Measurements from ENCODE around the gene CCS.
"Not testable (repeated sequence)": the region's sequence is repeated elsewhere in the genome, so short reads cannot be mapped to it uniquely, and the experiment has no call there.

Gene CCS

GRCh38 chr11:66586136-66586535, 6.8 kb upstream of the CCS start:
- Histone ChIP-seq H3K27ac (no peak overlapping the region), H3K4me3 (no peak overlapping the region)

GRCh38 chr11:66589315-66589714, 3.7 kb upstream of the CCS start:
- H3K4me3 ChIP-seq, result not testable (repeated sequence)

DNA sequence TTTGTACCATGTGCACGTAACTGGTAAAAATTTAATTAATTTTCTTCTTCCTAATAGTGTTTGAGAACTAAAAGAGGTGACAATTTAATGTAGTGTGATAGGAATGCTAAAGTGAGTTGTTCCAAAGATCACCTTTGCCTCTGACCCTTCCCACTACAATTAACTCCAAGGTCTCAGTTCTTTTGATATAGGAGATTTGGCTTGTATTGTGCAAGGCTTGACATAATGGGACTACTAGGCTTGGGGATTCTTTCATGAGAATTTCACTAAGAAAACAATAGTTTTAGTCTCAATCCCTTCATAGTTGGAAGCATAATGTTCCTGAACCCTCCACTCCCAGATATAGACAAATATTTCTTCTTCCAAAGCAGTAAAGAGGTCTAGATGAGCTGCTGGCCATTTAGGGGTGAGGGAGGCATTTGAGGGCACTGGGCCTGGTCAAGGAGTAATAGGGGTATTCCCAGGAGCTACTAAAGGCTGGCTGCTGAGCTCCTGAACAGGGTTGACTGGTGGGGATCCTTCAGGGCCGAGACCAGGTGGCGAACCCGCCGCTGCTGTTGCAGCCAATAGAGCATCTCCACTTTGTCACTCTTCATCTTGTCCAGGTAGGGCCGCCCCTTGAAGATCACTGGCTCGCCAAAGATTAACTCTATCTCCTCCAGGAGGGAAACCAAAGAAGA, 2.8 kb upstream of the CCS start:
- no peak overlapping the region for H3K4me3 ChIP-seq
- no peak overlapping the region for H3K27ac ChIP-seq

More at GRCh38 chr11:66589315-66589714, 3.7 kb upstream of the CCS start:
- not testable (repeated sequence) for H3K27ac ChIP-seq

- no peak overlapping the region for H3K27ac ChIP-seq
Observed at GRCh38 chr11:66591175-66591574, 1.8 kb upstream of the CCS start.

DNA sequence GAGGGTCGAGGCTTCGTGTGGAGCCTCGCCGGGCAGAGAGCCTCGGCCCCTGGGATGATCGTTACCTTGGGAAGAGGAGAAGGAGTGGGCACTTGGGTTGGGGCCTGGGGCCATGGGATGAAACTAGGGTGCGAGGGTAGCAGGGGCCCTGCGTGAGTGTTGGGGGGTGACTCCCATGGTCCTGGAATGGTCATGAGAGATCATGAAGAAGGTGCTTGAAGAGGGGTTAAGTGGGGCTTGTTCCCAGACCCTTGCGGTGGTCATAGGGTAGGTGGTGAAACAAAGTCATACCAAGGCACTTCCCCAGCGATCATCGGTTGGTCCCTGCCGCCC, 284 bp downstream of the CCS start:
- peak overlapping the region; percentile 44 to 71 (median 55) for H3K4me3 ChIP-seq
- H3K27ac ChIP-seq, result peak overlapping the region in 20 of 21 experiments; percentile 21 to 92 (median 83)

More at GRCh38 chr11:66591175-66591574, 1.8 kb upstream of the CCS start:
- H3K4me3 ChIP-seq, result no peak overlapping the region

DNA sequence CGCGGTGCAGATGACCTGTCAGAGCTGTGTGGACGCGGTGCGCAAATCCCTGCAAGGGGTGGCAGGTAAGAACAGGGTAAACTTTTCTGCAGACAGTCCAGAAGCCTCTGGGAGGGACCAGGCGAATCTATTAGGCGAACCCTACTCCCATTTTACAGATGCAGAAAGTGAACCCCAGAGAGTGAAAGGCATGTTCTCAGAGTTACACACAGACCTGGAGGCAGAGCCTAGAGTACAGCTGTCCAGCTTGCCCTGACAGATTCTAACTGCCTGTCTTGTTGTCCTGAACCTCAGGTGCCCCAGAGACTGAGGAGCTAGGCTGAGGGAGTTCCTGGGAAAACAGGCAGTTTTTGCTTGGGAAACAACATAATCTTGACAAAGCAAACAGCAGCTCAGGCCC, 665 bp downstream of the CCS start:
- Histone ChIP-seq H3K4me3 (peak overlapping the region; percentile 44 to 71 (median 55)), H3K27ac (peak overlapping the region in 18 of 21 experiments; percentile 77 to 92 (median 84))

- peak overlapping the region in 4 of 21 experiments; percentile 11 to 47 (median 31) for H3K27ac ChIP-seq
- H3K4me3 ChIP-seq, result no peak overlapping the region
Observed at GRCh38 chr11:66595245-66595904, 2.4 kb downstream of the CCS start.

DNA sequence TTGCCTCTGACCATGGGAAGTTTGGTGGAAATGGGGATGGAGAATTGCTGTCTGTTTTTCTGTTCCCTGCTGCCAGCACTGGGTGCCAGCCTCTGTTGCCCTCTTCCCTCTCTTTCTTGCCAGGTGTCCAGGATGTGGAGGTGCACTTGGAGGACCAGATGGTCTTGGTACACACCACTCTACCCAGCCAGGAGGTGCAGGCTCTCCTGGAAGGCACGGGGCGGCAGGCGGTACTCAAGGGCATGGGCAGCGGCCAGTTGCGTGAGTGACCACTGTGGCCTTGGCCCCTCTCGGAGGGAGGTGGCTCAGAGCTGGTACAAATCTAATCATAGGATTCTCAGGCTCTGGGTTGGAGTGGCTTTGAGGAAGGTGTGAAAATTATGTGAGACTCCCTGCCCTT, 6.0 kb downstream of the CCS start:
- Histone ChIP-seq H3K27ac (no peak overlapping the region), H3K4me3 (no peak overlapping the region)

DNA sequence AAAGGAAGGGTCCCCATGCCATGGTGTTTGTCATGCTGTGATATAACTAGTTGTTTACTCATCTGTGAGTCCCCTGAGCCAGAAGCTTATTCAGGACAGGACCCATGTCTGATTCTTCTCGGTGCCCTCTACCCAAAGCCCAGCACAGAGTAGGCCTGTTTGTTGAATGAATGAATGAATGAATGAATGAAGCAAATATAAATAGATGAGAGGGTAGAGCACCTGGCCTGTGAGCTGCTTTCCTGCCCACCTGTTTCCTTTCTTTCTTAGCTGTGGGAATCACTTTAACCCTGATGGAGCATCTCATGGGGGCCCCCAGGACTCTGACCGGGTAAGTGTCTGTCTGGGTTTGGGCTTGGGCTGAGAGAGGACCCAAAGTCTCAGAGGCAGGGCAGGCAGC, 7.2 kb downstream of the CCS start:
- Histone ChIP-seq H3K4me3 (no peak overlapping the region), H3K27ac (peak overlapping the region in 1 of 21 experiments; percentile 23)

- Histone ChIP-seq H3K27ac (peak overlapping the region in 1 of 21 experiments; percentile 23), H3K4me3 (no peak overlapping the region)
Observed at GRCh38 chr11:66600631-66601233, 7.7 kb downstream of the CCS start.

GRCh38 chr11:66603072-66603471, 10.1 kb downstream of the CCS start:
- no peak overlapping the region for H3K27ac ChIP-seq
- no peak overlapping the region for H3K4me3 ChIP-seq

- Histone ChIP-seq H3K4me3 (no peak overlapping the region), H3K27ac (no peak overlapping the region)
Observed at GRCh38 chr11:66604155-66604554, 11.2 kb downstream of the CCS start.

GRCh38 chr11:66606608-66607007, 13.6 kb downstream of the CCS start:
- H3K4me3 ChIP-seq, result not testable (repeated sequence)
- H3K27ac ChIP-seq, result peak overlapping the region in 10 of 21 experiments; percentile 11 to 57 (median 44)

DNA sequence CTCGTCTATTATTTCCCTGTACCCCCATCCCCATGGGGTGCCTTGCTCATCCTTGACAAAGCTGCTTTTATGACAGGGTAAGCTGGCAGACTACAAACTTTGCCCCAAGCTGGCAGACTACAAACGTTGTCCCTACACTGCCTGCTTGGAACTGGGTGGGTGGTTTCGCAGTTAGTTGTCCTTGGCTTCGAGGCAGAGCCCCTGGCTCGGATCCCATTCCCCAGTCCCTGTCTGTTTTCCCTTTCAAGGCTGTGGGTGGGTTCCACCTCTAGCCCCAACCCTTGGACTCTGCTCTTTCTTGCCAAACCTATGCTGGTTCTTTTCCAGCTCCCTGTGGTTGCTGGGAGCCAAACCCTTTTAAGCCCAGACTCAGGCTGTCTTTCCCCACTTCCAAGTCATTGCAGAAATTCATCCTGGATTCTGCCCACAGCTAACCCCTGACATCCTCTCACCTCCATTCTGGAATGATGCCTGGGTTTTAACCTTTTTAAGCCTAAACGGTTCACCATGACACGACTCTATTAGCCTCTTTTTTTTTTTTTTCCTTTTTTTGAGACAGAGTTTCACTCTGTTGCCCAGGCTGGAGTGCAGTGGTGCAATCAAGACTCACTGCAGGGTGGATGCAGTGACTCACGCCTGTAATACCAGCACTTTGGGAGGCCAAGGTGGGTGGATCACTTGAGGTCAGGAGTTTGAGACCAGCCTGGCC, 14.3 kb downstream of the CCS start:
- H3K27ac ChIP-seq, result peak overlapping the region in 12 of 21 experiments; percentile 9 to 57 (median 44)
- no peak overlapping the region for H3K4me3 ChIP-seq

DNA sequence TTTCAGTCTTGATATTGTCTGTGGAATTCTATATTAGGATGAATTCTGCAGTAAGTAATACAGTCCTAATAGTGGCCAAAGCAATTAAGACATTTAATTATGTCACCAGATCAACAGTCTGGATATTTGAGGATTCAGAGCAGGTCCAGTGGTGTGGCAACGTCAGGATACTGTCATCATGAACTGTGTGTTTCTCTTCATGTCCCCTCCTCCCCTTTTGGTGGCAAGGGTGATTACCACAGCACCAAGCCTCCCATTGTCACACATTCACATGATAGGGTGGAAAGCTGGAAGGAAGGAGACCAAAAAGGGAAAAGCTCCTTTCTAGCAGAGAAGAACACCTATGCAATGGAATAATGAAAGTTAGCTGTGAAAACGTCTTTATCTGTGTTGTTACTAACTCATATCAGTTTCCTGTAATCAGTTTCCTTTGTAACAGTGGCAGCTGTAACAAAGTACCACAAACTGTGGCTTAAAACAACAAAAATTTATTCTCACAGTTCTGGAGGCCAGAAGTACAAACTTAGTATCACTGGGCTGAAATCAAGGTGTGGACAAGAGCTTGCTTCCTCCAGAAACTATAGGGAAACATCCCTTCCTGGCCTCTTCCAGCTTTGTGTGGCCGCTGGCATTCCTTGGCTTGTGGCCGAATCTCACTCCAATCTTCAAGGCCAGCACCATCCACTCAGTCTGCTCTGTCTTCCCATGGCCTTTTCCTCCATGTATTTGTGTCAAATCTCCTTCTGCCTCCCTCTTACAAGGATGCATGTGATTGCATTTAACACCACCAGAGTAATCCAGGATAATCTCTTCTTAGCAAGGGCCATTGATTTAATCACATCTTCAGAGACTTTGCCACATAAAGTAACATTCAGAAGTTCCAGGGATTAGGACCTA, 17.0 kb downstream of the CCS start:
- peak overlapping the region in 1 of 21 experiments; percentile 35 for H3K27ac ChIP-seq
- H3K4me3 ChIP-seq, result no peak overlapping the region

GRCh38 chr11:66612458-66612857, 19.5 kb downstream of the CCS start:
- no peak overlapping the region for H3K4me3 ChIP-seq
- H3K27ac ChIP-seq, result no peak overlapping the region

DNA sequence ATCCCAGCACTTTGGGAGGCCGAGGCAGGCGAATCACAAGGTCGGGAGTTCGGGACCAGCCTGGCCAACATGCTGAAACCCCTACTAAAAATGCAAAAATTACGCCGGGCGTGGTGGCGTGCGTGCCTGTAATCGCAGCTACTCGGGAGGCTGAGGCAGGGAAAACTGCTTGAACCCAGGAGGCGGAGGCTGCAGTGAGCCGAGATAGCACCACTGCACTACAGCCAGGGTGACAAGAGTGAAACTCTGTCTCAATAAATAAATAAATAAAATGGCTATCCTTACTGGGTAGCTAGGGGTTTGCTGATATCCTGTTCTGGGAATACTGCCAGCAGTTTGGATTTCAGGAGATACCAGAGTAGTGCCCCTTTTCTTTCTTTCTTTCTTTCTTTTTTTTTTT, 21.1 kb downstream of the CCS start:
- no peak overlapping the region for H3K27ac ChIP-seq
- no peak overlapping the region for H3K4me3 ChIP-seq

GRCh38 chr11:66616379-66617154, 23.6 kb downstream of the CCS start, which contains the start of gene RBM14:
TSS of gene RBM14 (plus strand) at chr11:66616630. CDS start at chr11:66616721, 91 bp downstream.
- peak within 1 kb of the TSS; percentile 77 to 98 (median 93) for H3K27ac ChIP-seq
- H3K4me3 ChIP-seq, result peak within 1 kb of the TSS; percentile 70 to 96 (median 91)
